Inflammatory macrophage (primary cell): Measurements from ENCODE around the gene GJD3.
A peak's percentile ranks its signal among the peaks of the same experiment; 100 is the strongest.
"Not testable (repeated sequence)": the region's sequence is repeated elsewhere in the genome, so short reads cannot be mapped to it uniquely, and the experiment has no call there.

ENCODE experiments used
- DNase-seq, 2 donors: peaks; one replicate each; pipeline ENCODE4 v3.0.0-alpha.2; 2020 to 2022
- total RNA-seq, 18 experiments: gene quantifications; one replicate each; lab custom pipeline; 2026; ENCODE audit warnings: mixed read lengths in 6 of 18, inconsistent platforms in 2 of 18; lab: John Stamatoyannopoulos, UW

Gene GJD3, protein sequence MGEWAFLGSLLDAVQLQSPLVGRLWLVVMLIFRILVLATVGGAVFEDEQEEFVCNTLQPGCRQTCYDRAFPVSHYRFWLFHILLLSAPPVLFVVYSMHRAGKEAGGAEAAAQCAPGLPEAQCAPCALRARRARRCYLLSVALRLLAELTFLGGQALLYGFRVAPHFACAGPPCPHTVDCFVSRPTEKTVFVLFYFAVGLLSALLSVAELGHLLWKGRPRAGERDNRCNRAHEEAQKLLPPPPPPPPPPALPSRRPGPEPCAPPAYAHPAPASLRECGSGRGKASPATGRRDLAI
- total RNA-seq: 0.06 to 1.3 (median 0.31) reads per million in 18 experiments

DNA sequence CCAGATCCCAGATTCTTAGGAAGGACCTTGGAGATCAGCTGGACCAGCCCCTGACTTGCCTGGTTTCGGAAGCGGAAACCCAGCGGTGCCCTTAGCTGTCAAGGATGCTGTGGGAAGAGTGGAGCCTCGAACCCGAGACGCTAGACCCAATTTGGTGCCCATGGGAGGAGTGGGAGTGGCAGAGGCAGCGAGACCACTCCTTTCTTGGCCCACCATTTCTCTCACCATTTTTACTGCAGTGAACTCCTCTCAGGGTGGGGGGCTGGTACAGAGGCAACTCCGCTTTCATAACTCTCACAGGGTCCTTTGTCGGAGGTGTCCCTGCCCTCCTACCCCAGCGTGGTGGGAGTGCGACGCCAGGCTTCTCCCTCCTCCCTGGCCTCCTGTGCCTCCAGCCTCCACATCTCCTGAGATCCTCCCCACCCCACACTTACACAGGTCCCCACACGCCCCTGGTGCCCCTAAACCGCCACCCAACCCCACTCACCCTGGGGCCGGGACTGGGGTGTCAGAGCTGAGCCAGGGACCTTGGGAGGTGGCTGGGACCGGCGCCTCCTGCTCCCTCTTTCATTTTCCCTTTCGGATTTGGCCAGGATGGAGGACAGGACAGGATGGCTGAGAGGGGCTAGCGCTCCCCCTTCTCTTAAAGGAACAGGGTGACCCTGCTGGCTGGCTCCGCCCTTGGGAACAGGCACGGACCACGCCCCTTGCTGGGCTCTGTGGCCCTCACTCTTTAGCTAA, at the start of gene GJD3:
Gene GJD3, minus strand, starts transcription at position 617 of the 741 bp plus-strand sequence. CDS start 922 bp downstream, outside the sequence.
- DNase-seq: no peak

DNA sequence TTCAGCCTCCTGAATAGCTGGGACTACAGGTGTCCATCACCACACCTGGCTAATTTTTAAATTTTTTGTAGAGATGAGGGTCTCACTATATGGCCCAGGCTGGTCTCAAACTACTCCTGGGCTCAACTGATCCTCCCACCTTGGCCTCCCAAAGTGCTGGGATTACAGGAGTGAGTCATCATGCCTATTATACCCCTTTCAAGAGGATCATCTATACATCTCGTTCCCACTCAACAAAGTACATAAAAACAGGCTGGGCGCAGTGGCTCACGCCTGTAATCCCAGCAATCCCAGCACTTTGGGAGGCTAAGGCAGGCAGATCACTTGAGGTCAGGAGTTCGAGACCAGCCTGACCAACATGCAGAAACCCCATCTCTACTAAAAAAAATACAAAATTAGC, 49.8 kb upstream of the GJD3 start:
- not testable (repeated sequence) for DNase-seq

DNA sequence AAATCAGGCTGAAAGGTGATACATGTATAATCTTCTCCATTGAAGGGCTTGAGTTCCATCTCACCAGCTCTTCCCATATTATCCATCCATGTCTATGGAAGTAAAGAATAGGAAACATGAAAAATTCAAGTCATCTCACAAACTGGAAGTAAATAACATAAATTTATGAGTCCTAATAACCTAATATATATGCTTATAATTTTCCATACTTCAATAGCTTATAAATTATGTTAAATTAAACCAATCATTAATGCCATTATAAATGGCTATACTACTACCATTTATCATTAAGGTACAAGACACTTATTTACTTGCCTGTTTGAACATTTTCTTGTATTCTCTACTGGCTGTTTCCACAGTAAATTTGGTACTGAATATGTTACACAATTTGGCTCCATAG, 48.3 kb upstream of the GJD3 start:
- DNase-seq: no peak

DNA sequence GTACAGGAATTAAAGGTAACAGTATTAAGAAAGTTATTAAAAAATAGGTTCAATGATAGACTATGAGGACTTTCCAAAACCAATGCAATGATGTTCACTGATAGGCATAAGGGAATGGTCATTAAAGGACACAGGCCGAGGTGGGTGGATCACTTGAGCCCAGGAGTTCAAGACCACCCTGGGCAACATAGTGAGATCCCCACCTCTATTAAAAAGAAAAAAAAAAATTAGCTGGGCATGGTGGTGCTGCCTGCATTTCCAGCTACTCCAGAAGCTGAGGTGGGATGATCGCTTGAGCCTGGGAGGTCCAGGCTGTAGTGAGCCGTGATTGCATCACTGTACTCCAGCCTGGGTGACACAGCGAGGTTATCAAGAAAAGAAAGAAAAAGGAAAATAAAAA, 47.3 kb upstream of the GJD3 start:
- DNase-seq: no peak

DNA sequence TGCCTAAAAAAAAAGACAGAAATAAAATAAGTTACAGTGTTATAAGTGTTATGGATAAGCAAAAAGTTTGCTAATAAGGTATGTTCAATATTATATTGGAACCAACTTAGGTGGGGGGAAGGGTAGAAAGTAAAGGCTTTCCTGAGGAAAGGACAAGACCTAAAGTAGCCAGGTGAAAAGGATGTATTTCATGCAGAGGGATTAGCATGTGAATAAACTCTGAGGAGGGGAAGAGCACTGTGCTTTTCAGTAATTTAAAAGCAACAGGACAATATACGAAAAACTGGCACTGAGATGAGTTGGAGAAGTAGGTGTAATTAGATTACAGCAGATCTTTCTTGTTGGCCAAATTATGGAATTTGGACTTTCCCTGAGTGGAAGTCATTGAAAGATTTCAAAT, 45.5 kb upstream of the GJD3 start:
- no peak for DNase-seq

DNA sequence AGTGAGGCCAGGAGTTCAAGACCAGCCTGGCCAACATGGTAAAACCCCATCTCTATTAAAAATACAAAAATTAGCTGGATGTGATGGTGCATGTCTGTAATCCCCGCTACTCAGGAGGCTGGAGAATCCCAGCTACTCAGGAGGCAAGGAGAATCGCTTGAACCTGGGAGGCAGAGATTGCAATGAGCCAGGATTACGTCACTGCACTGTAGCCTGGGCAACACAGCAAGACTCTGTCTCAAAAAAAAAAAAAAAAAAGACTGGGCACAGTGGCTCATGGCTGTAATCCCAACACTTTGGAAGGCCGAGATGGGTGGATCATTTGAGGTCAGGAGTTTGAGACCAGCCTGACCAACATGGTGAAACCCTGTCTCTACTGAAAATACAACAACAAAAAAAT, 45.0 kb upstream of the GJD3 start:
- DNase-seq: not testable (repeated sequence)

DNA sequence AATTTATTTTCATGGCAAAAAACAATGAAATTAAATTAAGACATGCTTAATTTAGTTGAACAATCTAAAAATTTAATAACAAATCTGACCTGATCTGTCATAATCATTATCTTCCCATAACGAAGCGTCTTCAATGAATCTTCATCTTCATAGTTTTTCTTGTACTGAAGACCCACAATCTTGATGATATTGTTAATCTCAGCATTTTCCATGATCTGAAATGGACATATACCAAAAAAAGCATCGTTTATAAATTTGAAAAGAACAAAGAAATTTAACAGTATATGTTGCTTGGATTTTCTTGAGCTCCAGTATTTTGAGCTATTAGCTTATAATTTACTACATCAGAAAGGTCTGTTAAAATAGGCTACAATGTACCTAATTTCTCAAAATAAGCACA, 42.9 kb upstream of the GJD3 start:
- no peak for DNase-seq

DNA sequence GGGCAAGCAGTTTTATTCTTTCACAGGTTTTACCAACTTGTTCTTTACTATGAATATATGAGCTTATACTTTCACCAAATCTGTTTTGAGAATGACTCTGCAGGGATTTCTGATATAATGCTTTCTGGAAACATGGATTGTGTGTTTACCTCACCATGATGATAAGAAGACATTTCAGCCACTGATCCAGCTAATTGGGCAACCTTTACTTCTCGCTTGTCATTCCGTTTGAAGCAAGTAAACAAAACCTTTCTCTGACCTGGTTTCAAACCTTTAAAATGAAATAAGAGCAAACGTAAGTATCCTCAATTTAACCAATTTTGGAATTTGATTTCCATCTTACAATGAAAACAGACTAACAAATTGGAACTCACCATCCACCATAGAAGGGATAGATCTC, 39.5 kb upstream of the GJD3 start:
- no peak for DNase-seq

DNA sequence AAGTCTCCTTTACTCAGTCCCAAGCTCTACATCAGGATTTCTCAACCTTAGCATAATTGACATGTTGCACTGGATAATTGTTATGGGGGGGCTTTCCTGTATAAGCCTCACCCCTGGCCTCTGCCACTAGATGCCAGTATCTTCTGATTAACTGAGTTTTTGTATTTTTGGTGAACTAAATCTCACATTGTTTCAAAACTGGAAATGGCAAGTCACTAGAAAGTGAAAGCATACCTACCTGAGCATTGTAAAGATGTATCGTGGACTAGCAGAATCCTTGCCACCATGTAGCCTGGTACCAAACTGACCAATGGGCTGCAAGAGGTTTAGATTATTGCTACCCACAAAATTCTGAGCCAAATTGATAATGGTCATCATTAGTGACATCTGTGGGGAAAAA, 38.1 kb upstream of the GJD3 start:
- DNase-seq: no peak

DNA sequence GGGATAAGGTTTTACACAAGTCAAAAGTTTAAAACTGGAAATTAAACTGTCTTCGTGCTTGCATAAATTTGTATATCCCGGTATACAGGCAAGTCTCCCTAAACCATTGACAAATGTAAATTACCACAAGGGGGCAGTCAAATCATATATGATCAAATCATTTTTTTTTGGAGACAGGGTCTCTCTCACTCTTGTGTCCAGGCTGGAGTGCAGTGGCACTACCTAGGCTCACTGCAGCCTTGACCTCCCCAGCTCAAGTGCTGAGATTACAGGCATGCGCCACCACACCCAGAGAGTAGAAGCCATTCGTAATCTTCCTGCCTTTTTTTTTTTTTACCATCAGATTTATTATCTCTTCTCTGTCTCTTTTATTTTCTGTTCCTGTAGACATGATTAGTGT, 34.6 kb upstream of the GJD3 start:
- DNase-seq: peak; percentile 26 to 59

DNA sequence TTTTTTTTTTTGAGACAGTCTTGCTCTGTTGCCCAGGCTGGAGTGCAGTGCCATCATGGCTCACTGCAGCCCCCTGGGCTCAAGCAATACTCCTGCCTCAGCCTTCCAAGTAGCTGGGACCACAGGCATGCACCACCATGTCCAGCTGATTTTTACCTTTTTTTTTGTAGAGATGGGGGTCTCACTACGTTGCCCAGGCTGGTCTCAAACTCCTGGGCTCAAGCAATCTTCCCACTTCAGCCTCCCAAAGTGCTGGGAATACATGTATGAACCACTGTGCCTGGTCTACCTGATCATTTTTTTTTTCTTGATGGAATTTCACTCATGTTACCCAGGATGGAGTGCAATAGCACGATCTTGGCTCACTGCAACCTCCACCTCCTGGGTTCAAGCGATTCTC, 22.0 kb upstream of the GJD3 start:
- DNase-seq: not testable (repeated sequence)

DNA sequence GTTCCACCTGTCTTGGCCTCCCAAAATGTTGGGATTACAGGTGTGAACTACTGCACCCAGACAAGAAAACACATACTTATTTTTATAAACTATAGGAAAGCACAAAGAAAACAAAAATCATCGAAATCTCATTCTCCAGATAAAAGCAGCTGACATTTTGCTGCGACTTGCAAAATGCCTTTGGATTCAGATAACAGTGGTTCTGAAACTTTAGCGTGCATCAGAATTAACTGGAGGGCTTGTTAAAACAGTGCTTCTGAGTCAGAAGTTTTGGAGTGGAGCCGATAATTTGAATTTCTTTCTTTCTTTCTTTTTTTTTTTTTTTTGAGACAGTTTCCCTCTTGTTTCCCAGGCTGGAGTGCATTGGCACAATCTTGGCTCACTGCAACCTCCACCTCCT, 17.7 kb upstream of the GJD3 start:
- no peak for DNase-seq

DNA sequence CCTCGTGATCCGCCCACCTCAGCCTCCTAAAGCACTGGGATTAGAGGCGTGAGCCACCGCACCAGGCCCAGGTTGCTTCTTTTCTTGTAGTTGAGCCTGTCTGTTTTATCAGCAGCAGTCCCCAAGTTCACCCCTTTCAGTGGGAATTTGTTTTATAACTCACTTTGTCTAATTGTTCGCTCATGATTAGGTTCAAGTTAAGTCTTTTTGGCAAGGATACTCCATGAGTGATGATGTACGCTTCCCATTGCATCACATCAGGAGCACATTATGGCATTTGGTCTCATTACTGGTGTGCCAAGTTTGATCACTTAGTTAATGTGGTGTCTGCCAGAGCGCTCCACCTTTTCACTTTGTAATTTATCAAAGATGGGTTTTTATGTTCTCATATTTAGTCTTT, 14.4 kb upstream of the GJD3 start:
- no peak for DNase-seq

DNA sequence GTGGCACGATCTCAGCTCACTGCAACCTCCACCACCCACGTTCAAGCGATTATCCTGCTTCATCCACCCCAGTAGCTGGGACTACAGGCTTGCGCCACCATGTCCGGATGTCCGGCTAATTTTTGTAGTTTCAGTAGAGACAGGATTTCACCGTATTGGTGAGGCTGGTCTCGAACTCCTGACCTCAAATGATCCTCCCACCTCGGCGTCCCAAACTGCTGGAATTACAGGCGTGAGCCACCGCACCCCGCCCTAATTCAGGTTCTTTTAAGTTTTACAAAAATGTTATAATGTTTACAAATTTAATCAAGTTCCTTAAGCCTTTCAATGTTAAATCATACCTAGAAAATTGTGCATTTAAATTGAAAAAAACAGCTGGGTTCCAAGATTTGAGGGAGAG, 13.3 kb upstream of the GJD3 start:
- DNase-seq: no peak

DNA sequence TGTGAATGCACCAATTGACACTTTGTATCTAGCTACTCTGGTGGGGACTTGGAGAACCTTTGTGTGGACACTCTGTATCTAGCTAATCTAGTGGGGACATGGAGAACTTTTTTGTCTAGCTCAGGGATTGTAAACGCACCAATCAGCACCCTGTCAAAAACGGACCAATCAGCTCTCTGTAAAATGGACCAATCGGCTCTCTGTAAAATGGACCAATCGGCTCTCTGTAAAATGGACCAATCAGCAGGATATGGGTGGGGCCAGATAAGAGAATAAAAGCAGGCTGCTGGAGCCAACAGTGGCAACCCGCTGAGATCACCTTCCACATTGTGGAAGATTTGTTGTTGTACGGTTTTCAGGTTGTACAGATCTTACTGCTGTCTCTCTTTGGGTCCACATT, 12.0 kb upstream of the GJD3 start:
- not testable (repeated sequence) for DNase-seq

DNA sequence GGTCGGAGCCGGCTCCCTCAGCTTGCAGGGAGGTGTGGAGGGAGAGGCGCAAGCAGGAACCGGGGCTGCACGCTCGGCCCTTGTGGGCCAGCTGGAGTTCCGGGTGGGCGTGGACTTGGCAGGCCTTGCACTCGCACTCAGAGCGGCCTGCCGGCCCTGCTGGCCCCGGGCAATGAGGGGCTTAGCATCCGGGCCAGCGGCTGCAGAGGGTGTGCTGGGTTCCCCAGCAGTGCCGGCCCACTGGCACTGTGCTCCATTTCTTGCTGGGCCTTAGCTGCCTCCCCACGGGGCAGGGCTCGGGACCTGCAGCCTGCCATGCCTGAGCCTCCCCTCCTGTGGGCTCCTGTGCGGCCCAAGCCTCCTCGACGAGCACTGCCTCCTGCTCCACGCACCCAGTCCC, 11.2 kb upstream of the GJD3 start:
- DNase-seq: not testable (repeated sequence)

DNA sequence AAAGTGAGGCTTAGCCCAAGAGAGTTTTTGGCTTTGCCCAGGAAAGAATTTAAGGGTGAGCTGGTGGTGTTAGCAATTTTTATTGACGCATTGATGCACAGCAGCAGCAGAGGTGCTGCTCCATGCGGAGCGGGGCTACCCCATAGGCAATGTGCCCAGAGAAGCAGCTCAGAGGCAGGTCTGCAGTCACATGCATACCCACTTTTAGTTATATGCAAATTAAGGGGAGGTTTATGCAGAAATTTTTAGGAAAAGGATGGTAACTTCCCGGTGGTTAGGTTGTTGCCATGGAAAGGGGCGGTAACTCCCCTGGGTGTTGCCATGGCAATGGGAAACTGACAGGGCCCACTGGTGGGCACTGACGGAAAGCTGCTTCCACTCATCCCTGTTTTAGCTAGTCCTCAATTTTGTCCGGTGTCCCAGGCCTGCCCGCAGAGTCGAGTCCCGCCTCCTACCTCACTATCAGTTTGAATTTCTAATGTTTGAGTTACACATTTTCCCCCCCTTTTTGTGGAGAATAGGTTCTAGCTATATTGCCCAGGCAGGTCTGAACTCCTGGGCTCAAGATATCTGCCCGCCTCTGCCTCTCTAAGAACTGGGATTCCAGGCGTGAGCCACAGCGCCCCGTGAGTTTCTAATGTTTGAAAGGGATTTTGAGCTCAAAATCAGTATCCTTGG, 10.4 kb upstream of the GJD3 start:
- no peak for DNase-seq

DNA sequence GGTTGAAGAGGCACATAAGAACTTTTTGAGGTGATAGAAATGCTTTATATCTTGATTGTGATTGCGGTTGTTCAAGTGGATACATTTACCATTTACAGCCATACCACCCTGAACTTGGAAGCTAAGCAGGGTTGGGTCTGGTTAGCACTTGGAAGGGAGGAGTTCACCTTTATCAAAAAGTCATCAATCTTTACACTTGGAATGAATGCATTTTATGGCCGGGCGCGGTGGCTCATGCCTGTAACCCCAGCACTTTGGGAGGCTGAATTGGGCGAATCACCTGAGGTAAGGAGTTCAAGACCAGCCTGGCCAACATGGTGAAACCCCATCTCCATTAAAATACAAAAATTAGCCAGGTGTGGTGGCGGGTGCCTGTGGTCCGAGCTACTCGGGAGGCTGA, 9.5 kb upstream of the GJD3 start:
- DNase-seq: no peak

DNA sequence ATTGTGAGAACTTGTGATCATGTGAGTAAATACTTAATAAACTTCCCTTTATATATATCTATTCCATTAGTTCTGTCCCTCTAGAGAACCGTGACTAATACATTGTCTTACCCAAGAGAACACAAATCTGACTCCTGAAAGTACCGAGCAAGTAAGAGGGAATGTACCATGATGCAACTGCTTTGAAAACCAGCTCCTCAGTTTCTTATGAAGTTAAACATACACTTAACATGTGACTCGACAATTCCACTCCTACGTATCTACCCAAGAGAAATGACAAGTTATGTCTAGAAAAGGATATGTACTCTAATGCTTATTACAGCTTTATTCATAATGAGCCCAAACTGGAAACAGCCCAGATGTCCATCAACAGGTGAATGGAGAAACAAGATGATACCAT, 8.8 kb upstream of the GJD3 start:
- peak; percentile 85 to 91 for DNase-seq

DNA sequence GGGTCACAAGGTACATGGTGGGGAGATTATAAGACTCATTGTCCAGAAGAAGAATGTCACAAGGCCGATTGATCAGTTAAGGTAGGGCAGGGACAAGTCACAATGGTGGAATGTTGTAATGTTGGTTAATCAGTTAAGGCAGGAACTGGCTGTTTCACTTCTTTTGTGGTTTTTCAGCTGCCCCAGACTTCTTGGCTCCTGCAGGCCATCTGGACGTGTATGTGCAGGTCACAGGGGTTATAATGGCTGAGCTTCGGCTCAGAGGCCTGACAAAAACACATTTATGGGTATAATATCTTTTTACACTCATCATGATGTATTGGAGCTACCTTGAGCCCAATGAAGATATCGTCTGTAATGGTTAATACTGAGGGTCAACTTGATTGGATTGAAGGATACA, 8.1 kb upstream of the GJD3 start:
- DNase-seq: not testable (repeated sequence)

DNA sequence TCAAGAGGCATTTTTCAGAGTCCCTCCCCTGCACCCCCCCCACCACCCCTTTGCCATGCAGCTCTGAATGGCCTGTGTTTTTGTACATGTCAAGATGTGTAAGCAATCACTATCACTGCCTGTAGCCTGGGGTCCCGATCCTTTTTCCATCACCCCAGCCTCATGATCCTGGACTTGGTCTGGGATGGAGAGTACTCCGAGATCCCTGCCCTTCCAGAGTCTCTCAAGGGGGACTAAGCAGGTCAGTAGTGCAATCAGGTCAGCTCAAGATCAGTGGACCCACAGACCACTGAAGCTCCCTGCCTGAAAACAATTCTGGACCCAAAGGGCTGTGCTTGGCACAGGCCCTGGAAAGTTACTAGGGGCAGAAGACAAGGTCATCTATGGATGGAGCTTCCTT, 7.5 kb upstream of the GJD3 start:
- no peak for DNase-seq

DNA sequence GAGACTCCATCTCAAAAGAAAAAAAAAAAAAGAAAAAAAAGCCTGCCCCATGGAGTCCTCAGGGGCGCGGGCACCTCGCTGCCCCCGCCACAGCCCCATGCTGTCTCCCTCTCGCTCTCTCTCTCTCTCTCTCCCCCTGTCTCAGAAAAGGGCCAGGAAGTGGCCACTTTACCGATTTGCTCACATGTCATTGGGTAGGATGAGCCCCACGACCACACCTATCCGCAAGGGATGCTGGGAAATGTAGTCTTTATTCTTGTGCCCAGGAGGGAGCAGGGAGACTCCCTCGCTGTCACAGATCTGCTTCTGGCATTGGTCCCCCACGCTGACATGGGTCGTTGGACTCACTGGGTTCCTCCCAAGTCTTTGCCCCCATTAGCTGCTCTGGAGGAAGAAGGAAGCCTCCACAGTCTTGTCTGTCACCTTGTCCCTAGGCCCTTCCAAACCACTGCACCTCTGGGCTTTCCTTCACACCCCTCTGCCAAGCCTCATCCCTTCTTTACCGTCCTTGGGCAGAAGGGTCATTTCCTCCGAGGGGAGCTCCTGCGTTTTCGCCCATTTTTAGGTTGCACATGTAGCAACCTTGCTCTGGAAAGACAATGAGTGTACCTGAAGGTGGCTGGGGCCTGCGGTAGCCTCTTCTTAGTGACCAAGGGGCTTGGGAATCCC, 6.9 kb upstream of the GJD3 start:
- DNase-seq: no peak

DNA sequence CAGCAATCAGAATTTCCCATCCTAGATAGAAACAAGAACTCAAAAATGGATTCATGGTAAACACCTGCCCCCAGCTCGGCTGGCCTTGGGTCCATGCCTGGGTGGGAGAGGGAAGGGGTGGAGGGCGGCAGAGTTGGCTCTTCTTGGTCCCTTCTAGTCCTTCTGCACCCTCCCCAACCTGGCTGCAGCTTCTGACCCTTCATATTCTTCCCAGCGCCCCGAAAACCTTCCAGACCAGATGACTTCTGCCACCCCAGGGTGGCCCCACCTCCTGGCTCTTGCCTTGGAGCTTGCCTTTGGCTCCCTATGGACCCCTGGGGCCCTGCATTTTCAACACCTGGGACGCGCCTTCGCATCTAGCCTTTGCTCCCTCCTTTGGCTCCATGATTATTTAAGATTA, 5.4 kb upstream of the GJD3 start:
- no peak for DNase-seq
